RWPE1 (cell line): ENCODE data around the gene SUCO.

Experiments used
- CTCF ChIA-PET: fragments of 350-600 bp; sonication (Branson Sonifier 250); formaldehyde crosslinking; extraction: SDS; loops from one replicate; lab custom pipeline; 2021; lab: Yijun Ruan, JAX
- POLR2A ChIA-PET: fragments of 400-600 bp; formaldehyde crosslinking; extraction: SDS; loops from one replicate; lab custom pipeline; 2020; ENCODE audit warnings: antibody characterized with exemption; ENCODE audit not compliant: low non-redundant PET; lab: Yijun Ruan, JAX
- DNase-seq: peaks from one replicate; pipeline ENCODE4 v3.0.0; 2012; ENCODE audit warnings: low spot score
- H3K27ac ChIP-seq: fragments of 450-650 bp; 2 replicates; pipeline ENCODE4 v1.5.1; 2017
- TF ChIP-seq, protein P1 (sequence below): fragments of 450-650 bp; conservative IDR thresholded peaks from 2 replicates; pipeline ENCODE4 v1.5.1; 2017; ENCODE audit warnings: low read depth, mild to moderate bottlenecking

Gene SUCO

DNA sequence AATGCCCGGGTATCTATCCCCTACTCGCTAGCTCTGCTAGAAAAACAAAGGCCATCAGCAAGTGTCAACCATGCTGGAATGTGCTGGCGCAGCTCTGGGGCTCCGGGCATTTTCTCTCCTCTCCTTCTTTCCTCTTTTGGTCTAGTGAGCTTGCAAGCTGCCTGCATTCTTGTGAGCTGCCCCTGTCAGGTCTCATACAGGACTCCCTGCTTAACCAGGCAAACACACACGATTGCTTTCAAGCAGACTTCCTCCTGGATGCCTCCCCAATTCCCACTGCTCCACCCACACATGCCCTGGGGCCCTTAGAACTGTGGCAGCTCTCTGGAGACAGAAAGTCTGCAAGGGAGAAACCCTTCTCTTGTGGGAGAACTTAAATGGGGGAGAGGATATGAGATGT is 35.7 kb upstream of the SUCO start:
- POLR2A ChIA-PET, result no interaction called here
- H3K27ac ChIP-seq, result no peak overlapping the region
- DNase-seq, result peak; percentile 36
- CTCF ChIA-PET, result interaction anchor here (0.5 to 0.9 kb wide), 3 partner anchors 53 to 433 kb away, joined by 3 read pairs; no protein-coding TSS in a partner anchor
- TF ChIP-seq, protein P1, sequence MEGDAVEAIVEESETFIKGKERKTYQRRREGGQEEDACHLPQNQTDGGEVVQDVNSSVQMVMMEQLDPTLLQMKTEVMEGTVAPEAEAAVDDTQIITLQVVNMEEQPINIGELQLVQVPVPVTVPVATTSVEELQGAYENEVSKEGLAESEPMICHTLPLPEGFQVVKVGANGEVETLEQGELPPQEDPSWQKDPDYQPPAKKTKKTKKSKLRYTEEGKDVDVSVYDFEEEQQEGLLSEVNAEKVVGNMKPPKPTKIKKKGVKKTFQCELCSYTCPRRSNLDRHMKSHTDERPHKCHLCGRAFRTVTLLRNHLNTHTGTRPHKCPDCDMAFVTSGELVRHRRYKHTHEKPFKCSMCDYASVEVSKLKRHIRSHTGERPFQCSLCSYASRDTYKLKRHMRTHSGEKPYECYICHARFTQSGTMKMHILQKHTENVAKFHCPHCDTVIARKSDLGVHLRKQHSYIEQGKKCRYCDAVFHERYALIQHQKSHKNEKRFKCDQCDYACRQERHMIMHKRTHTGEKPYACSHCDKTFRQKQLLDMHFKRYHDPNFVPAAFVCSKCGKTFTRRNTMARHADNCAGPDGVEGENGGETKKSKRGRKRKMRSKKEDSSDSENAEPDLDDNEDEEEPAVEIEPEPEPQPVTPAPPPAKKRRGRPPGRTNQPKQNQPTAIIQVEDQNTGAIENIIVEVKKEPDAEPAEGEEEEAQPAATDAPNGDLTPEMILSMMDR, result no peak

DNA sequence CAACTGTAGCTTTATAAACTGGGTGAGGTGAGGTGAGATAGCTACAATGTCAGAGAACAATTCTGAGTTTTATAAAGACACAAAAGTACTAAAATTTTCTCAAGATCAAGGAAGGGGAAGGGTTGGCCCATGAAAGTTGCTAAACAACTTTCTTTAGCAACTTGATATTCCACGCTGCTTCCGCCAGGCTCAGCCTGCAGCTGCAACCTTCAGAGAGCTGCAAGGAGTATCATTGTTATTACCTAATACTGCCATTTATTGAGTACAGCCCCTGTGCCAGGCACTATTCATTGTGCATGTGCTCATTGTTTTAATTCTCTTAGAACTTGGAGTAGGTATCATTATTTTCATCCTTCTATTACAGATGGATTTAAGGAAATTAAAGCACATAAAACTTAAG is 34.1 kb upstream of the SUCO start:
- POLR2A ChIA-PET, result no interaction called here
- no peak for DNase-seq
- no peak overlapping the region for H3K27ac ChIP-seq
- CTCF ChIA-PET, result no interaction called here
- TF ChIP-seq, protein P1, result no peak

DNA sequence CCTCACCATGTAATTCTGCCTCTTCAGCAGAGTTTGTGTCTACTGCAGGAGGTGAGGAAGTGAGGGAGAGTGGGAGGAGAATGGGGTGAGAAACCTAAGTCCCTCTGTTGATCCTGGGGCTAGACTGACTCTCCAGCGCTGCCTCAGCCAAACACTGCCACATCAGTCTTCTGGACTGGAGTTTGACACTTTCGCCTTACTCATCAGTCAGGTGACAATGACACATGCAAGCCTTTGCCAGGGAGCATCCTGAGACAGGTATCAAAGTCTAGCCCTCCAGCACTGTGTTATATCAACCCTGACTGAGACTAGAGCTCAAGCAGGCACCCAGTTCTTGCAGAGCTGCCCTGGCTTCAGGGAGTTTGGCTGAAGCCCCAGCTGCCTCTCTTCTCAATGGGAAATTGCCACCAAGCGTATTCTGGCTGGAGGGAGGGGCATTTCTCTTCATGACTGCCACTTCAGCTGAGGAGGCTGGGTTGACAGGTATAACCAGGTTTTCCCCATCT is 33.3 kb upstream of the SUCO start:
- POLR2A ChIA-PET, result interaction anchor here (0.6 kb wide), 1 partner anchor 10 kb away, joined by 3 read pairs; no protein-coding TSS in a partner anchor
- peak; percentile 17 for DNase-seq
- H3K27ac ChIP-seq, result no peak overlapping the region
- CTCF ChIA-PET, result no interaction called here
- TF ChIP-seq, protein P1, result no peak

DNA sequence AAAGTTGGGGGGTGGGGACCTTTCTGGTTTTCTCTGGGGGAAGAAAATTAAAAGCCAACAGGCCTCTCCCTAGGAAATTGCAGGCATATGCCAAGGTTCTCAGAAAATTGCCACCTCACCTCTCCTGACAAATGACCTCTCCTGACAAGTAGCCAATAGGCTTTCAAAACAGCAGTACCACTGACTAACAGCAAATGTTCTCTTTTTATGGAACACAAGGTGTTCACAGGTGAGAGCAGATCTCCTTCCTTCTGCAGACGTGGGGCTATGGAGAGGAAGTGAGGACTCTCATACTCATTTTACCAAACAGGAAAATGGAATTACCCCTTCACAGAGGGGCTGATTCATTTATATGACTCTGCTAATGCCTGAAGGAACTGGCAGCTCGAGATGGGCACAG is 32.7 kb upstream of the SUCO start:
- no peak overlapping the region for H3K27ac ChIP-seq
- ChIA-PET CTCF (interaction anchor here (0.9 kb wide), 1 partner anchor 181 kb away, joined by 3 read pairs; no protein-coding TSS in a partner anchor), POLR2A (interaction anchor here (0.6 kb wide), 1 partner anchor 9 kb away, joined by 3 read pairs; no protein-coding TSS in a partner anchor)
- TF ChIP-seq, protein P1, result no peak
- DNase-seq, result no peak

DNA sequence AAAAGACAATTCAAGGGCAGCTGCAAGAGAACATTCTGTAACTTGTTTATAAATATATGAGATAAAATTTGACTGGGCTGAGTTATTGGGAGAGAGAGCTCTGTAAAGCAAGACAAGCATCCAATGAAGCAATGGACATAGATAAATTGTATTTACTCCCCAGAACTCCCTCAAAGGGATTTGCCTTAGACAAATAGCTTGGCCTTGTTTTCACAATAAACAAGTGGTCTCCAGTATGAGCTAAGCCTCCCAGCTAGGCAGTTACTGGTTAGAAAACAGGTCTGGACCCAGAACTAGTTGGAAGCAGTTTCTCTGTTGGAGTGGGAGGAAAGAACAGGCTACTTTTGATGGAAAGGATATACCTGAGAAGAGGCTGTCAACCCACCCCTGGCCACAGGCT is 25.2 kb upstream of the SUCO start:
- CTCF ChIA-PET, result interaction anchor here (0.6 kb wide), 1 partner anchor 212 kb away, joined by 5 read pairs; no protein-coding TSS in a partner anchor
- H3K27ac ChIP-seq, result no peak overlapping the region
- POLR2A ChIA-PET, result no interaction called here
- TF ChIP-seq, protein P1, result no peak
- no peak for DNase-seq

DNA sequence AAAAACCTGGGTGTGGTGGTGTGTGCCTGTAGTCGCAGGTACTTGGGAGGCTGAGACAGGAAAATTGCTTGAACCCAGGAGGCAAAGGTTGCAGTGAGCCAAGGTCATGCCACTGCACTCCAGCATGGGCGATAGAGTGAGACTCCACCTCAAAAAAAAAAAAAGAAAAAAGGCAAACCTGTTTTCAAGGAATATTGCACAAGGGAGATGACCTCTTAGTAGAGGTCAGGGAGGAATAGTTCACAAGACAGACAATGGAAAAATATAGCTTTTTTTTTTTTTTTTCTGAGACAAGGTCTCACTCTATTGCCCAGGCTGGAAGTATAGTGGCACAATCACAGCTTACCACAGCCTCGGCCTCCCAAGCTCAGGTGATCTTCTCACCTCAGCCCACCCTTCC is 22.5 kb upstream of the SUCO start:
- H3K27ac ChIP-seq, result no peak overlapping the region
- TF ChIP-seq, protein P1, result no peak
- CTCF ChIA-PET, result interaction anchor here (0.7 kb wide), 1 partner anchor 1234 kb away, joined by 3 read pairs; no protein-coding TSS in a partner anchor
- POLR2A ChIA-PET, result no interaction called here
- DNase-seq, result no peak
